GM19452 (cell line): ENCODE data around the gene POSTN.

ENCODE experiments used
- ATAC-seq: cut with Tn5 transposase; IDR thresholded peaks from one replicate; pipeline ENCODE4 v1.9.1; 2021; ENCODE audit not compliant: unreplicated experiment

The POSTN gene

DNA sequence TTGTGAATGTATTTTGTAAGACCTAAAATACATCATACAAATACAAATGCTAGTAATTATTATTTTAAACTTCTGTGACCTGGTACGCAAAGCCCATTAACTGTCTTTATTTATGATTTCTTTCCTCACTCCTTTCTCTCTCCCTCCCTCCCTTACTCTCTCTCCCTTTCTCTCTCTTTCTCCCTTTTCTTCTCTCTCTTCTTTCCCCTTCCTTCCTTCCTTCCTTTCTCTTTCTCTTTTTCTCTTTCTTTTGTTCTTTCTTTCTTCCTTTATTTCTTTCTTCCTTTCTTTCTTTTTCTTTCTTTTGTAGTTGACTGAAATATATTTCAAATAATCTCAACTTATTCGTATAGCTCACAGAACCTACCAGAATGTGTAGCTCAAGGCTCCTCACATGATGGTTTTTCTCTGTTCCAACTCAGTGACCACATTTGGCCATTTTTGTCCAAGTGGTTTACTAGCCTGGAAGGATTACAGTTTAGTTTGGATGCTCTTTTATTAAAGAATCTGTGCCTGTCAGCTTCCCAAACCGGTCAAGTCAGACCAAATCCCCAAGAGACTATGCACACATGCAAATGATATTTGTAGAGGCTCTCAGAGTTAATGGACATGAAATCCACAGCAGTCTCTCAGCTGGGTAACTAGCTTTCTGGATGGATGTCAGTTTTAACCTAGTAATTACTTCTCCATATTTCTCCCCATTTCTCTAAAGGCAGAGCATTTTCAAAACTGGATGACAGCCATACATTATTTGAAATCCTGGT, 71.7 kb downstream of the POSTN start:
- ATAC-seq, result no peak

DNA sequence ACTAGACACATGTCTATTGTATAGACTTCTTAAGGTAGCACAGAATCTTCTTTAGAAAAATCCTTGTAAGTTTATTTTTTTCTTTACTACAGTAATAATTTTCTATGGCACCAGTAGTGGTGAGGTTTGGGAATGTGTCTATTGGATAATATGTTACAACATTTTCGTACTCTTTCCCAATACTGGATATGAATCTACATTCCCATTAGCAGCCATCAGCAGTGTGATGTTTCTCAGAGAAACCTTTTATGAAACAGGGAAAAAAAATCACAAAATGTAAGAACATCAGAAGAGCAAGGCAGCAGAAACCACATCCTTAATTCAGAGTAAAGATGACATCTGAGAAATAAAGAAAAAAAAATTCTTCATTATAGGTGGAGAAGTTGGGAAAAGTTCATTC, 83.3 kb downstream of the POSTN start:
- no peak for ATAC-seq
